ENCODE data around the gene DMAC2L. TPM values are rescaled to one million over a fixed set of nuclear protein-coding genes. Genes with fewer than 3 reads are reported as not detected.

Gene DMAC2L
- total RNA-seq, 1 donor from 2014 or later: 22.7 TPM

DNA sequence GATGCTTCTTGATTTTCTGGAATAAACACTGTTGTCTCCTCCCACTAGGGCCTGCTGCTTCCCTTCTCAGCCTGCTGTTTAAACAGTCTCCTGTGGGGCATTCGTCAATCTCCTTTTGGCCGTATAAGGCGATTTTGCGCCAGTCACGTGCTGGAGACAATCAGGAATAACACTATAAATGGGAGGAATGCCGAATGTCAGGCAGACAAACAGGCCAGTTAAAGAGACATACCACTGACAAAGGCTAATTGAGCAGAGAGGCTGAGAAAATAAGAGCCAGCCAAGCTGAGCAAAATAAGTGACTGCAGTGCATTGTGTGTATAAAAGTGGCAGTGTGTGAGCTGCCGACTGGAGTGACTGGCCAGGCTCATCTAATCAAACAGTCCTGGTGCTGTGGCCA lies 23.3 kb downstream of the DMAC2L start:
- Mint-ChIP-seq H3K9me3 (ENCODE audit: unreplicated experiment) (peaks cover 17% of the 10 kb centered on the region), H3K4me3 (ENCODE audit: unreplicated experiment) (peak overlapping the region; percentile 79), H3K4me1 (ENCODE audit: low read depth, unreplicated experiment) (peaks cover 49% of the 10 kb centered on the region), H3K27me3 (ENCODE audit: unreplicated experiment) (peaks cover 15% of the 10 kb centered on the region), H3K36me3 (ENCODE audit: unreplicated experiment) (peaks cover 4% of the 10 kb centered on the region), H3K27ac (ENCODE audit: unreplicated experiment) (peak overlapping the region; percentile 99)
- DNase-seq: peak; percentile 47
- TF ChIP-seq, protein P1, sequence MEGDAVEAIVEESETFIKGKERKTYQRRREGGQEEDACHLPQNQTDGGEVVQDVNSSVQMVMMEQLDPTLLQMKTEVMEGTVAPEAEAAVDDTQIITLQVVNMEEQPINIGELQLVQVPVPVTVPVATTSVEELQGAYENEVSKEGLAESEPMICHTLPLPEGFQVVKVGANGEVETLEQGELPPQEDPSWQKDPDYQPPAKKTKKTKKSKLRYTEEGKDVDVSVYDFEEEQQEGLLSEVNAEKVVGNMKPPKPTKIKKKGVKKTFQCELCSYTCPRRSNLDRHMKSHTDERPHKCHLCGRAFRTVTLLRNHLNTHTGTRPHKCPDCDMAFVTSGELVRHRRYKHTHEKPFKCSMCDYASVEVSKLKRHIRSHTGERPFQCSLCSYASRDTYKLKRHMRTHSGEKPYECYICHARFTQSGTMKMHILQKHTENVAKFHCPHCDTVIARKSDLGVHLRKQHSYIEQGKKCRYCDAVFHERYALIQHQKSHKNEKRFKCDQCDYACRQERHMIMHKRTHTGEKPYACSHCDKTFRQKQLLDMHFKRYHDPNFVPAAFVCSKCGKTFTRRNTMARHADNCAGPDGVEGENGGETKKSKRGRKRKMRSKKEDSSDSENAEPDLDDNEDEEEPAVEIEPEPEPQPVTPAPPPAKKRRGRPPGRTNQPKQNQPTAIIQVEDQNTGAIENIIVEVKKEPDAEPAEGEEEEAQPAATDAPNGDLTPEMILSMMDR (IDR thresholded peaks at IDR 0.05; ENCODE audit: partially characterized antibody, unreplicated experiment): no peak

DNA sequence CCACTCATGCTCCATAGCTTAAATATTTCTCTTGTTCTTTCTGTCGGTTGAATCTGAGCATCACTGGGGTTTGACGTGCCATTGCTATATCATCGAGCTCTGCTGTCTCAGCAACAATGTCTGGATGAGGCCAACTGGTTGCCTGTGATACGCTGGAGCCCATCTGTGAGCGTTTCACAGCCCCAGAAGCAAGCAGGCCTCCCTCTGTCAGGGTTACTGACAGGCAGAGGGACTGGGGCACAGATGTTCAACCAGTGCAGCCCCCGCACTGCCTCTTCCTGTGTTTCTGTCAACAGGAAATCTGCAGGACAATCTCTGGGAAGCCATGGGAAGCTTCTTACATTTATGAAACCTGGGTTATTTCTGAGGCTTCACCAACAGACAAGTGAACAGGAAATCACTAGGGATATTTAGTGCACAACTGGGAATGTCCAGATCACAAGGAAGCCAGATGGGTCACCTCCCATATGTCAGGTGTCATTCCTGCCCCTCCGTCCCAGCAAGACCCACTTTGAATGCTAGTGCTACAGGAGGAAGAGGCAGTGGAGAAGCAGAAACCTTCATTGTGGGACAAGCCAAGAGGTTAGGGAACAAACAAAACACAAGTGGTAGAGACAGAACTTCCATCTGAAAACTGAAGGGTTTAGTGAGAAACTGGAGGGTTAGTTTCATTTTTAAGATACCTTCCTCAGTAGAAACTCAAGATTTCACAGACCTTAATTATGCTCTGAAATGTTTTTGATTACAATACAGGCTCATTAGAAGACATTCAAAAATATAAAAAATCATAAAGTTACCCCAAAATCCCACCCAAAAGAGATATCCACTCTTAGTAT lies 24.1 kb downstream of the DMAC2L start:
- Mint-ChIP-seq H3K4me1 (ENCODE audit: low read depth, unreplicated experiment) (peaks cover 52% of the 10 kb centered on the region), H3K36me3 (ENCODE audit: unreplicated experiment) (peaks cover 4% of the 10 kb centered on the region), H3K9me3 (ENCODE audit: unreplicated experiment) (peaks cover 17% of the 10 kb centered on the region), H3K27ac (ENCODE audit: unreplicated experiment) (peak overlapping the region; percentile 99), H3K4me3 (ENCODE audit: unreplicated experiment) (peak overlapping the region; percentile 79), H3K27me3 (ENCODE audit: unreplicated experiment) (peaks cover 15% of the 10 kb centered on the region)
- TF ChIP-seq, protein P1 (IDR thresholded peaks at IDR 0.05; ENCODE audit: partially characterized antibody, unreplicated experiment): no peak
- DNase-seq: peak; percentile 84

DNA sequence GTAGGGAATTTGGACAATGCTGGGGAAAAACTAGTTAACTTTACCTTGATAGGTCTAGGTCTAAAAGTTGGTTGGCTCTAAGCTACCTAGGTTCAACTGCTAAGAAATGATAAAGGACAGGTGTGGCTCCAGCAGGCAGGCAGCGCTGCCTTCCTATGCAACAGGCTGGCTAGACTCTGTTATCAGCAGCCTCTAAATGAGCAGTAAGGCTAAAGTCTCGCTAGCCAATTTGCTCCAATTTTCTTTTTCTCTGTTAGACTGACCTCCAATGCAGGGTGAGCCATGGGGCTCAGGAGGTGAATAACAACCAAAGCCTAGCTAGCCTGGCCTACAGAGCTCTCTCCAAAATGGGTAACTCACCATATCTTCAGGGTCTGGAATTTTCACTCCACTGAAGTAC lies 26.5 kb downstream of the DMAC2L start:
- peaks cover 47% of the 10 kb centered on the region for H3K4me1 Mint-ChIP-seq (ENCODE audit: low read depth, unreplicated experiment)
- TF ChIP-seq, protein P1 (IDR thresholded peaks at IDR 0.05; ENCODE audit: partially characterized antibody, unreplicated experiment): no peak
- peaks cover 15% of the 10 kb centered on the region for H3K27me3 Mint-ChIP-seq (ENCODE audit: unreplicated experiment)
- DNase-seq: no peak
- peaks cover 4% of the 10 kb centered on the region for H3K36me3 Mint-ChIP-seq (ENCODE audit: unreplicated experiment)
- H3K4me3 Mint-ChIP-seq (ENCODE audit: unreplicated experiment): no peak overlapping the region
- no peak overlapping the region for H3K27ac Mint-ChIP-seq (ENCODE audit: unreplicated experiment)
- H3K9me3 Mint-ChIP-seq (ENCODE audit: unreplicated experiment): peaks cover 20% of the 10 kb centered on the region

DNA sequence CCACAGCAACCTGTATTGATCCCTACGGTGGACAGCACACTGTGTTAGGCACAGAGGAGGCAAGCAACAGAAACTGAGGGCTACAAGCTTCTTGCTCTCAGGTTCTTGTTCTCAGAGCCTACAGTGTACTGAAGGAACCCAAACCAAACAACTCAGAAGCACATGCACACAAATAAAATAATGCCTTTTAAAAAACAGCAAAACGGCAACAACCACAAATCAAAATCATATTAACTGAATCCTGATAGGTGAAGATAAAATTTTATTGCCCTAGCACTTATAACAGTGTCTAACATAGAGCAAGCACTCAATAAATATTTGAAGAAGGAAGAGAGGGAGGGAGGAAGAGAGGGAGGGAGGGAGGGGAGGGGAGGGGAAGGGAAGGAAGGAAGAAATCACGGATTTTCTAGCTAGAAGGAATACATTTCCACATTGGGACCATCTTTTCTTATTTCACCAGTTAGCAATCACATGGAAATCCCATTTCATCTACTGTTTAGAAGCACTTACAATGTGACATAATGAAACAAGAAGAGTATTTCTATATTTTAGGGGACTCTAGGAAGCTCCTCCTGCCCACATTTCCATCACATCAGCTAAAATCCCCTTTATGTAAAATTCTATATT lies 27.2 kb downstream of the DMAC2L start:
- Mint-ChIP-seq H3K27me3 (ENCODE audit: unreplicated experiment) (peaks cover 15% of the 10 kb centered on the region), H3K4me1 (ENCODE audit: low read depth, unreplicated experiment) (peaks cover 50% of the 10 kb centered on the region), H3K27ac (ENCODE audit: unreplicated experiment) (no peak overlapping the region)

More for the DNA sequence above, 27.2 kb downstream of the DMAC2L start:
- H3K36me3 Mint-ChIP-seq (ENCODE audit: unreplicated experiment): peaks cover 4% of the 10 kb centered on the region
- DNase-seq: no peak
- no peak overlapping the region for H3K4me3 Mint-ChIP-seq (ENCODE audit: unreplicated experiment)
- TF ChIP-seq, protein P1 (IDR thresholded peaks at IDR 0.05; ENCODE audit: partially characterized antibody, unreplicated experiment): no peak
- H3K9me3 Mint-ChIP-seq (ENCODE audit: unreplicated experiment): peaks cover 20% of the 10 kb centered on the region

Measured in glutamatergic neuron (in vitro differentiated cells).